GM12864 (cell line): ENCODE measurements around the gene DCTN3.
A peak's percentile ranks its signal among the peaks of the same experiment; 100 is the strongest.

ENCODE experiments used
- DNase-seq: peaks from one replicate; pipeline ENCODE4 v3.0.0-alpha.2; 2011; ENCODE audit warnings: low read depth
- H3K4me3 ChIP-seq: 2 replicates; pipeline ENCODE4 v1.5.1; 2011; ENCODE audit warnings: mild to moderate bottlenecking, low read depth, low read length, control low read depth
- CTCF ChIP-seq: IDR thresholded peaks from 2 replicates; pipeline ENCODE4 v1.5.1; 2011; ENCODE audit warnings: low read depth, mild to moderate bottlenecking, moderate library complexity, low read length, control low read depth, inconsistent platforms; ENCODE audit errors: missing control alignments

Gene DCTN3

GRCh38 chr9:34612788-34613390 lies 7.4 kb downstream of the DCTN3 start:
- DNase-seq, result no peak
- TF ChIP-seq CTCF, result peak; percentile 92

DNA sequence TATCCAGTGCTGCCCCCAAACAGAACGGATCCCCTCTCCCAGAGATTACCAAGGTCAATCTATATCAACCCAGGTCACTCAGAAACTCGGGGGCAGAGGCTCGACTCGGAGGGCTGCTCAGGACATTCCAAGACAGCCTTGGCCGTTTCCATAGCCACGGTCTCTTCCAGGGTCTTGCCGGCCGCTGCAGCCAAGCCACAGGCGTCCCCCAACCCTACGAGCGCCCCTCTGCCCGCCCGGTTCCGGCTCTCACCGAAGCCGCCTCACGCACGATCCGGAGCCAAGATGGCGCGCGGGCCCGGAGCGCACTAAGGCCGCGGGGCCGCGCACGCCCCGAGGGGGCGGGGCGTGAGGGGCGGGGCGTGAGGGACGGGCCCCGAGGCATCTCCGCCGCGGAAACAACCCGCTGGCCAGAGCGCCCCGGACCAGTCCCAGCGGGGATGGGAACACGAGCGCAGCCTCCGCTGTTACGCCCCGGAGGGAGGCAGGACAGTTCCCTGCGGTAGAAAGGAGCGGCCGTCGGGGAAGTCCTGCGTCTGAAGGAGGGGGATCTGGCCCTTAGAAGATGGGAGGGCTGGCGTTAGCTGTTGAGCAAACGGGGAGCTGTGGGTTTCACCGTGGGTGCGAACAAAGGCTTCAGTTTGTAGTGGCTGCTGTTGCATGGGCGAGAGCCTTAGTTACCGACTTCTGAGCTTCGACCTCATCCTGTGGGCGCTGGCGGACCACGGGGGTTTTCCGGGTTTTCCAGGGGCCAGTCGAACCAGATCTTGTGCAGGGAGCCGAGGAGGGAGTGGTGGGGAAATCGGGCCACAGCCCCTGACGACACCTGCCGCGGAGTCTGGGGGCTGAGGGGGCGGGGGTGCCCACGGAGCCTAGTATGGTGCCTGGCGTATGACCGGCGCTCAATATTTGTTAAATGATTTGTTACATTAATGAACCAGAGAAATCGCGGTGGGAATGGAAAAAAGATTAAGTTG lies 8.2 kb downstream of the DCTN3 start, which contains the start of gene RPP25L:
Gene RPP25L (minus strand): TSS at position 287 of the 977 bp plus-strand sequence. CDS start 801 bp downstream, outside the sequence.
- no peak for TF ChIP-seq CTCF
- DNase-seq, result no peak
- H3K4me3 ChIP-seq, result peak within 1 kb of the TSS; percentile 72

More at GRCh38 chr9:34612788-34613390, 7.4 kb downstream of the DCTN3 start:
- peak overlapping the region; percentile 72; the same call in 1 of the 2 replicates for H3K4me3 ChIP-seq

DNA sequence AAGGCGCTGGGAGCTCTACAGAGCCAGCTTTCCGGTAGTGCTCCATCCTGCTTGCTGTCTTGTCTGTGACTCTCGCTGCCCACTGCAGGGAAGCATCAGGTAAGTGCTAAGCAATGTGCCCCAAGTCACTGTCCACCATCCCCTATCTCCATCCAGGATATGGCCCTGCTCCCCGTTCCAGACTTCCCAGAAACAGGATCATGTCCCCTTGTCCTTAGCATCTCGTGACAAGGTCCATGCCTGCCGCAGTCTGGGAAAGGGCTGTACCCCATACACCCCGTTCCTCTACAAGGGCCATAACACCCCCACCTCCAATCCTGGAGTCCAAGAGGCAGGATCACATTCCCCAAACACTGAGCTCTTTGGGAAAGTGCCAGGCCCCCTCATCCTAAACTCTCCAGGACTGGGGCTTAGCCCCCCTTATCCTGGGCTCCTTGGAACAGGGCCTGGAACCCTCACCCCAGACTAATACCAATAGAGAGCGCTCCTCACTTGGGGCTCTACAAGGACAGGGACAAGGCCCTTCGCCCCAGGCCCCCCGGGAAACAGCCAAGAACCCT lies 9.0 kb downstream of the DCTN3 start:
- TF ChIP-seq CTCF, result no peak
- H3K4me3 ChIP-seq, result peak overlapping the region; percentile 72
- no peak for DNase-seq

DNA sequence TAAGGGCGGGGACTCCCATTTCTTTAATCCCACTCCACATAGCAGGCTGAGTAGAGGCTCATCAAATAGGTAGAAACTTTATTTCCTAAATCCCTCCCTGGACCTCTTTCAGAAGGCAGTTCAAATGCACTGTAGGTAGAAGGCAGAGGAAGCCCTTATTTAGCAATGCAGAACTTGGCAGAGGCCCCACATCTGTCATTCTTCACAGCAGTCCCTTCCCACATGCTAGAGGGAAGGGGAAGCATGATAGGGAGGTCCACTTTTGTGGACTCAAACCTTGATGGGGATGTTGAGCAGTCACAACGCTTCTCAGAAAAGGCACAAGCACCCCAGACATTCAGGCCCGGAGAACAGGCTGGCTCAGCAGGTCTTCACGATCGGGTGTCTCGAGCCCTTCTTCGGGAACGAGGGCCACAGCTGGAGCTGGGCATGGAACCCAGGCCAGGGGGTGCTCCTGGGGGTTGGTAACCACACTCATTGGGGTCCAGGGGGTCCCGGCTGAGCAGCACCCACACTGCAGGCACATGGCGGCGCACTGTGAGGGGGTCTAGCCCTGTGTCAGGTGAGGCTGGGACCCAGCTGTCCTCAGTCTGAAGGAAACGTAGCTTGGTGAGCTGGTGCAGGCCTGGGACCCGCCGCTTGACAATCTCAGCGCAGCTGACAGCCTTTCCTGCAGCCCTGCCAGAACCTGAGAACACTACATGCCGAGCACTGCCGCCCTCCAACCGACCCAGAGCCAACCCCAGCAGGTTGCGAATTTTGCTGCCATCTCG lies 9.7 kb downstream of the DCTN3 start:
- no peak for DNase-seq
- peak overlapping the region; percentile 72 for H3K4me3 ChIP-seq
- TF ChIP-seq CTCF, result no peak

DNA sequence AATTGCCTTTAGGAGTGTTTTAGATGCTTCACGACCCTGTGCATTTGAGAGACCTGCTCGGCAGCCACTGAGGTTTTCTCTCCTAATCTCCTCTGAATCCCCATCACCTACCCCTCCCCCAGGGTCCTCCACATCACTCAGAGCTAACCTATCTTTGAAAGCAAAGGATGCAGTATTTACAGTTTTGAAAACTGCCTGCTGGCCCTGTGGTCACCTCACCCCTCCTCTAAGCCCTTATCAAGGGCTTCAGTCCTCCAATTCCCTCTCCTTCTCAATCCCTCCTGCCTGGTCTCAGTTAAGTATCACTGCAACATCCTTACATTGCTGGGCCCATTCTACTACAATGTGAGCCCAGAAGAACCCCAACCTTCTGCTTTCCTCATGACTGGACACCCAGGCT lies 13.0 kb downstream of the DCTN3 start:
- no peak overlapping the region for H3K4me3 ChIP-seq
- DNase-seq, result no peak
- no peak for TF ChIP-seq CTCF

- TF ChIP-seq CTCF, result no peak
- no peak overlapping the region for H3K4me3 ChIP-seq
- DNase-seq, result no peak
Measured at GRCh38 chr9:34606905-34607304, 13.4 kb downstream of the DCTN3 start.
